A549 (cell line): ENCODE measurements around the gene ITGA11. TPM values are rescaled to one million over a fixed set of nuclear protein-coding genes. Genes with fewer than 3 reads are reported as not detected.
A peak's percentile ranks its signal among the peaks of the same experiment; 100 is the strongest.

Source experiments
- ATAC-seq, 2 experiments: fragments of 200-7000 bp in 1 of 2; fragments of >200 bp in 1 of 2; cut with Nextera tagmentation in 1 of 2; cut with Tn5 transposase in 1 of 2; 3 replicates each; pipeline versions ENCODE4 v1.8.0 to v1.9.1; 2018 to 2020; ENCODE audit warnings: mild to moderate bottlenecking in 1 of 2, moderate library complexity in 1 of 2
- CTCF ChIA-PET: fragments of 300-600 bp; sonication (Branson Sonifier 250); formaldehyde crosslinking; extraction: SDS; loops from one replicate; lab custom pipeline; 2021; ENCODE audit warnings: antibody characterized with exemption, inconsistent platforms; lab: Yijun Ruan, JAX
- POLR2A ChIA-PET: fragments of 350-600 bp; formaldehyde crosslinking; extraction: SDS; loops from one replicate; lab custom pipeline; 2021; ENCODE audit warnings: antibody characterized with exemption, inconsistent platforms; lab: Yijun Ruan, JAX
- DNase-seq, 2 experiments: peaks; one replicate each; pipeline versions ENCODE4 v3.0.0 to v3.0.0-alpha.2; 2011 to 2016; ENCODE audit warnings: low read depth in 1 of 2, low spot score in 1 of 2
- FAIRE-seq: peaks from 2 replicates; lab custom pipeline; 2011; peaks lifted over from hg19 to GRCh38; lab: Jason Lieb, UNC
- H3K27ac ChIP-seq, 2 experiments: fragments of >200 bp; sonication (Bioruptor Twin); formaldehyde crosslinking; 3 replicates each; pipeline ENCODE4 v1.5.1; 2016 to 2017
- H3K4me1 ChIP-seq: fragments of >200 bp; sonication (Bioruptor Twin); formaldehyde crosslinking; 3 replicates; pipeline ENCODE4 v1.6.1; 2016
- H3K4me2 ChIP-seq: fragments of >200 bp; sonication (Bioruptor Twin); formaldehyde crosslinking; 3 replicates; pipeline ENCODE4 v1.6.1; 2016
- H3K4me3 ChIP-seq: fragments of >200 bp; sonication (Bioruptor Twin); formaldehyde crosslinking; 3 replicates; pipeline ENCODE4 v1.5.1; 2016
- H3K9me3 ChIP-seq: fragments of >200 bp; sonication (Bioruptor Twin); formaldehyde crosslinking; 3 replicates; pipeline ENCODE4 v1.6.1; 2016
- ATOH8 ChIP-seq: fragments of 250-450 bp; sonication (Bioruptor Pico); IDR thresholded peaks from 2 replicates; pipeline ENCODE4 v1.5.0; 2020; ENCODE audit warnings: low read depth, mild to moderate bottlenecking, moderate library complexity
- CBX2 ChIP-seq: fragments of 200-600 bp; sonication (generic); IDR thresholded peaks from 2 replicates; pipeline ENCODE4 v1.6.1; 2016; ENCODE audit warnings: low read depth, mild to moderate bottlenecking, borderline replicate concordance
- CEBPB ChIP-seq, 2 experiments: fragments of >200 bp in 1 of 2; sonication (Bioruptor Twin) in 1 of 2; formaldehyde crosslinking in 1 of 2; IDR thresholded peaks; 2 replicates each; pipeline ENCODE4 v1.6.1; 2012 to 2016
- ESRRA ChIP-seq: fragments of 150-350 bp; IDR thresholded peaks from 2 replicates; pipeline ENCODE4 v1.6.1; 2014; ENCODE audit warnings: mild to moderate bottlenecking, low read length, borderline replicate concordance
- FOSL2 ChIP-seq, 2 experiments: fragments of 450-650 bp in 1 of 2; fragments of >200 bp in 1 of 2; sonication (Bioruptor Twin) in 1 of 2; formaldehyde crosslinking; IDR thresholded peaks; 2 replicates each; pipeline versions ENCODE4 v1.5.0 to v1.6.1; 2016 to 2020; ENCODE audit warnings: mild to moderate bottlenecking in 1 of 2, moderate library complexity in 1 of 2
- GATA3 ChIP-seq: IDR thresholded peaks from 2 replicates; pipeline ENCODE4 v1.6.1; 2012; ENCODE audit warnings: borderline replicate concordance
- HEYL ChIP-seq: fragments of 250-450 bp; sonication (Bioruptor Pico); IDR thresholded peaks from 2 replicates; pipeline ENCODE4 v1.8.0; 2021; ENCODE audit warnings: mild to moderate bottlenecking, moderate library complexity
- KDM1A ChIP-seq: fragments of 200-600 bp; sonication (generic); IDR thresholded peaks from 2 replicates; pipeline ENCODE4 v1.6.1; 2016; ENCODE audit warnings: low read depth, mild to moderate bottlenecking
- PHF8 ChIP-seq: fragments of 200-600 bp; sonication (generic); IDR thresholded peaks from 2 replicates; pipeline ENCODE4 v1.6.1; 2016; ENCODE audit warnings: low read depth, mild to moderate bottlenecking, antibody characterized with exemption, moderate library complexity, borderline replicate concordance
- POLR2A ChIP-seq: IDR thresholded peaks from 2 replicates; pipeline ENCODE4 v1.6.1; 2012; ENCODE audit warnings: mild to moderate bottlenecking, low read length
- RNF2 ChIP-seq: fragments of 200-600 bp; sonication (generic); IDR thresholded peaks from 2 replicates; pipeline ENCODE4 v1.6.1; 2016; ENCODE audit warnings: low read depth, mild to moderate bottlenecking, antibody characterized with exemption, moderate library complexity, borderline replicate concordance
- USF2 ChIP-seq: fragments of 450-650 bp; IDR thresholded peaks from 2 replicates; pipeline ENCODE4 v1.6.1; 2014; ENCODE audit warnings: antibody characterized with exemption
- ZFP36 ChIP-seq: fragments of 450-650 bp; IDR thresholded peaks from 2 replicates; pipeline ENCODE4 v1.6.1; 2014; ENCODE audit warnings: borderline replicate concordance; ENCODE audit not compliant: partially characterized antibody
- ZNF302 ChIP-seq: fragments of 250-450 bp; sonication (Bioruptor Pico); IDR thresholded peaks from 2 replicates; pipeline ENCODE4 v1.9.0; 2021; ENCODE audit warnings: inconsistent platforms, mild to moderate bottlenecking, moderate library complexity
- ZSCAN20 ChIP-seq: fragments of 250-450 bp; sonication (Bioruptor Pico); IDR thresholded peaks from 2 replicates; pipeline ENCODE4 v1.8.0; 2022; ENCODE audit warnings: mild to moderate bottlenecking, moderate library complexity
- WGBS: methylation state at CpG from one replicate; pipeline ENCODE4 v1.1.6; 2017; ENCODE audit errors: missing lambda C conversion rate; 5-methylcytosine and 5-hydroxymethylcytosine counted together
- polyA plus RNA-seq, 4 experiments: library from polyadenylated mRNA; depleted of rRNA in 3 of 4; stranded (reverse); fragments of >200 nt; fragmentation: RNase III in 1 of 4; extraction: RNeasy Plus Mini Kit Qiagen cat#74134 plus additional on column Dnase treatment in 1 of 4; gene quantifications; 2 replicates in 3 of 4; 3 replicates in 1 of 4; pipeline ENCODE4 v1.2.3, GENCODE V29; 2011 to 2017
- TF ChIP-seq, protein P1 (sequence below): IDR thresholded peaks from 2 replicates; pipeline ENCODE4 v1.6.1; 2012; ENCODE audit warnings: low read depth, borderline replicate concordance
- TF ChIP-seq, protein P2 (sequence below): IDR thresholded peaks from 2 replicates; pipeline ENCODE4 v1.6.1; 2012
- TF ChIP-seq, protein P3 (sequence below): fragments of >200 bp; sonication (Bioruptor Twin); formaldehyde crosslinking; IDR thresholded peaks from 3 replicates; pipeline ENCODE4 v1.5.1; 2016

ITGA11 gene
- polyA plus RNA-seq, 2 of the 4 experiments (the other 2 are of a cell fraction) = 8.3 to 17.2 TPM

DNA sequence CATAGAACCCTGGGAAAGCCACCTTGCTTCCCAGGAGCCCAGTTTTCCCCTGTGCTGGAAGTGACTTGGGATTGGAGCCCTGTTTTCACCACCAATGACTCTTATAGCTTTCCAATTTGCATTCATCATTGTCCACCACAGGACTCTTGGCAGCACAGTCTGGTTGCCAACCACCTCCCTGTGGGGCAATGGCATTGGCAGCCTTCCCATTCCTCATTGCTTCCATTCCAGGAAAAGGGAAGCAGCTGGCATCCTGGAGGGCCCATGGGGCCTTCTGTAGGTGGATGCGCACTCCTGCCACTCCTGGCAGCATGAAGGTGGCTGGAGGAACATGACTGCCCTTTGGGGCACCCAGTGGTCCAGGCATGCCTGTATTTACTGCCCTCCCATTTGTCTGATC lies 96.7 kb downstream of the ITGA11 start:
- ATAC-seq (peak in 1 of 2 experiments; percentile 23; a peak in 3 of 6 replicates), DNase-seq (peak in 1 of 2 experiments; percentile 22), FAIRE-seq (no peak)
- Histone ChIP-seq H3K9me3 (no peaks in the 10 kb centered on the region), H3K4me2 (peak overlapping the region; percentile 0; the same call in 1 of the 3 replicates), H3K4me3 (no peak overlapping the region), H3K4me1 (peaks cover 32% of the 10 kb centered on the region), H3K27ac (peak overlapping the region; percentile 35 to 66; a peak in 4 of 6 replicates)
- TF ChIP-seq ZFP36 (no peak), PHF8 (no peak), USF2 (no peak), ZSCAN20 (CRISPR knock-in tag) (no peak), GATA3 (no peak)
- CTCF ChIA-PET = interaction anchor here (0.6 to 4.2 kb wide), 11 partner anchors 10 to 662 kb away, joined by 3 to 35 read pairs (median 3); no protein-coding TSS in a partner anchor
- POLR2A ChIA-PET = no interaction called here
- WGBS = 93% methylated on average over 1 of the region's 1 CpG

- peaks cover 32% of the 10 kb centered on the region for H3K4me1 ChIP-seq
- H3K4me3 ChIP-seq = no peak overlapping the region
- ATAC-seq = peak in 1 of 2 experiments; percentile 18; a peak in 2 of 6 replicates
- no peak for DNase-seq
- FAIRE-seq = no peak
- ChIA-PET POLR2A (interaction anchor here (0.6 kb wide), 1 partner anchor 656 kb away, joined by 3 read pairs; no protein-coding TSS in a partner anchor), CTCF (interaction anchor here (0.7 to 4.2 kb wide), 16 partner anchors 9 to 662 kb away, joined by 3 to 35 read pairs (median 4); no protein-coding TSS in a partner anchor)
- H3K27ac ChIP-seq = peak overlapping the region; percentile 35 to 66; a peak in 4 of 6 replicates
- no peaks in the 10 kb centered on the region for H3K9me3 ChIP-seq
- WGBS = 88% methylated on average over 9 of the region's 9 CpGs
- 0 out of 3 replicates have a peak overlapping the region, but pooled peaks have one; percentile 0 for H3K4me2 ChIP-seq
- no peak for TF ChIP-seq ESRRA
- TF ChIP-seq HEYL = no peak
- TF ChIP-seq CBX2 = no peak
- no peak for TF ChIP-seq ATOH8 (CRISPR knock-in tag)
- TF ChIP-seq, protein P1, sequence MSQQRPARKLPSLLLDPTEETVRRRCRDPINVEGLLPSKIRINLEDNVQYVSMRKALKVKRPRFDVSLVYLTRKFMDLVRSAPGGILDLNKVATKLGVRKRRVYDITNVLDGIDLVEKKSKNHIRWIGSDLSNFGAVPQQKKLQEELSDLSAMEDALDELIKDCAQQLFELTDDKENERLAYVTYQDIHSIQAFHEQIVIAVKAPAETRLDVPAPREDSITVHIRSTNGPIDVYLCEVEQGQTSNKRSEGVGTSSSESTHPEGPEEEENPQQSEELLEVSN = no peak
- no peak for TF ChIP-seq RNF2
- TF ChIP-seq ZNF302 (CRISPR knock-in tag) = no peak
- TF ChIP-seq KDM1A = no peak
- TF ChIP-seq, protein P2, sequence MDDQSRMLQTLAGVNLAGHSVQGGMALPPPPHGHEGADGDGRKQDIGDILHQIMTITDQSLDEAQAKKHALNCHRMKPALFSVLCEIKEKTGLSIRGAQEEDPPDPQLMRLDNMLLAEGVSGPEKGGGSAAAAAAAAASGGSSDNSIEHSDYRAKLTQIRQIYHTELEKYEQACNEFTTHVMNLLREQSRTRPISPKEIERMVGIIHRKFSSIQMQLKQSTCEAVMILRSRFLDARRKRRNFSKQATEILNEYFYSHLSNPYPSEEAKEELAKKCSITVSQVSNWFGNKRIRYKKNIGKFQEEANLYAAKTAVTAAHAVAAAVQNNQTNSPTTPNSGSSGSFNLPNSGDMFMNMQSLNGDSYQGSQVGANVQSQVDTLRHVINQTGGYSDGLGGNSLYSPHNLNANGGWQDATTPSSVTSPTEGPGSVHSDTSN = no peak
- no peak for TF ChIP-seq FOSL2 (IDR thresholded peaks at IDR 0.05)
- no peak for TF ChIP-seq FOSL2 (CRISPR knock-in tag; IDR thresholded peaks at IDR 0.05)
- TF ChIP-seq POLR2A = no peak
- TF ChIP-seq CEBPB (IDR thresholded peaks at IDR 0.05) = no peak
- TF ChIP-seq, protein P3, sequence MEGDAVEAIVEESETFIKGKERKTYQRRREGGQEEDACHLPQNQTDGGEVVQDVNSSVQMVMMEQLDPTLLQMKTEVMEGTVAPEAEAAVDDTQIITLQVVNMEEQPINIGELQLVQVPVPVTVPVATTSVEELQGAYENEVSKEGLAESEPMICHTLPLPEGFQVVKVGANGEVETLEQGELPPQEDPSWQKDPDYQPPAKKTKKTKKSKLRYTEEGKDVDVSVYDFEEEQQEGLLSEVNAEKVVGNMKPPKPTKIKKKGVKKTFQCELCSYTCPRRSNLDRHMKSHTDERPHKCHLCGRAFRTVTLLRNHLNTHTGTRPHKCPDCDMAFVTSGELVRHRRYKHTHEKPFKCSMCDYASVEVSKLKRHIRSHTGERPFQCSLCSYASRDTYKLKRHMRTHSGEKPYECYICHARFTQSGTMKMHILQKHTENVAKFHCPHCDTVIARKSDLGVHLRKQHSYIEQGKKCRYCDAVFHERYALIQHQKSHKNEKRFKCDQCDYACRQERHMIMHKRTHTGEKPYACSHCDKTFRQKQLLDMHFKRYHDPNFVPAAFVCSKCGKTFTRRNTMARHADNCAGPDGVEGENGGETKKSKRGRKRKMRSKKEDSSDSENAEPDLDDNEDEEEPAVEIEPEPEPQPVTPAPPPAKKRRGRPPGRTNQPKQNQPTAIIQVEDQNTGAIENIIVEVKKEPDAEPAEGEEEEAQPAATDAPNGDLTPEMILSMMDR = no peak
Measured at GRCh38 chr15:68334661-68335124, 97.3 kb downstream of the ITGA11 start.
